Mesenchymal stem cell (in vitro differentiated cells and primary cell): Measurements from ENCODE around the gene SNX8.

Experiments
- DNase-seq: peaks from one replicate; pipeline ENCODE4 v3.0.0-alpha.2; 2013
- H2AFZ ChIP-seq: one replicate; pipeline ENCODE4 v1.6.1; 2013; ENCODE audit warnings: low read depth, mild to moderate bottlenecking, control low read depth, inconsistent platforms, low read length, moderate library complexity
- H2AK5ac ChIP-seq: 2 replicates; pipeline ENCODE4 v1.6.1; 2013; ENCODE audit warnings: low read length, moderate library complexity, mild to moderate bottlenecking, inconsistent platforms; ENCODE audit not compliant: severe bottlenecking
- H2BK120ac ChIP-seq: one replicate; pipeline ENCODE4 v1.6.1; 2013; ENCODE audit warnings: low read depth, mild to moderate bottlenecking, inconsistent platforms, low read length, moderate library complexity
- H2BK12ac ChIP-seq, 2 experiments: one replicate each; pipeline ENCODE4 v1.6.1; 2013; ENCODE audit warnings: inconsistent platforms in 2 of 2, low read length in 2 of 2, mild to moderate bottlenecking in 2 of 2, moderate library complexity in 2 of 2, control low read depth in 1 of 2
- H2BK15ac ChIP-seq: one replicate; pipeline ENCODE4 v1.6.1; 2013; ENCODE audit warnings: mild to moderate bottlenecking, low read depth, inconsistent platforms; ENCODE audit not compliant: poor library complexity, severe bottlenecking
- H2BK5ac ChIP-seq: 2 replicates; pipeline ENCODE4 v1.6.1; 2013; ENCODE audit warnings: low read depth, mild to moderate bottlenecking, low read length, control low read depth, inconsistent platforms; ENCODE audit not compliant: poor library complexity, severe bottlenecking
- H3K14ac ChIP-seq, 2 experiments: one replicate each; pipeline ENCODE4 v1.6.1; 2013; ENCODE audit warnings: inconsistent platforms in 2 of 2, low read length in 2 of 2, control low read depth in 1 of 2, mild to moderate bottlenecking in 1 of 2, moderate library complexity in 1 of 2
- H3K18ac ChIP-seq, 2 experiments: one replicate each; pipeline ENCODE4 v1.6.1; 2013; ENCODE audit warnings: inconsistent platforms in 2 of 2, low read length in 2 of 2, control low read depth in 1 of 2, low read depth in 1 of 2, mild to moderate bottlenecking in 1 of 2
- H3K23ac ChIP-seq, 2 experiments: one replicate each; pipeline ENCODE4 v1.6.1; 2013; ENCODE audit warnings: inconsistent platforms in 2 of 2, low read length in 2 of 2, mild to moderate bottlenecking in 2 of 2, moderate library complexity in 2 of 2, control low read depth in 1 of 2
- H3K27ac ChIP-seq: 2 replicates; pipeline ENCODE4 v1.5.1; 2013; ENCODE audit warnings: mild to moderate bottlenecking, moderate library complexity, low read length, control low read depth, inconsistent platforms; ENCODE audit not compliant: poor library complexity, severe bottlenecking
- H3K27me3 ChIP-seq, 2 experiments: 2 replicates each; pipeline versions ENCODE4 v1.6.1 to v1.7.0; 2013; ENCODE audit warnings: low read length in 2 of 2, mild to moderate bottlenecking in 2 of 2, moderate library complexity in 2 of 2, control low read depth in 1 of 2, inconsistent platforms in 1 of 2; ENCODE audit not compliant: control insufficient read depth in 1 of 2, insufficient read depth in 1 of 2
- H3K36me3 ChIP-seq, 2 experiments: 2 replicates each; pipeline versions ENCODE4 v1.6.1 to v1.7.0; 2013; ENCODE audit warnings: low read length in 2 of 2, control low read depth in 1 of 2, inconsistent platforms in 1 of 2, low read depth in 1 of 2, mild to moderate bottlenecking in 1 of 2; ENCODE audit not compliant: insufficient read depth in 2 of 2, control insufficient read depth in 1 of 2
- H3K4ac ChIP-seq, 2 experiments: one replicate each; pipeline ENCODE4 v1.6.1; 2013; ENCODE audit warnings: inconsistent platforms in 2 of 2, low read length in 2 of 2, mild to moderate bottlenecking in 2 of 2, moderate library complexity in 2 of 2, control low read depth in 1 of 2, low read depth in 1 of 2
- H3K4me1 ChIP-seq: 2 replicates; pipeline ENCODE4 v1.6.1; 2013; ENCODE audit warnings: low read depth, low read length, control low read depth; ENCODE audit not compliant: control insufficient read depth, insufficient read depth
- H3K4me2 ChIP-seq: 2 replicates; pipeline ENCODE4 v1.6.1; 2013; ENCODE audit warnings: low read length, mild to moderate bottlenecking, inconsistent platforms; ENCODE audit not compliant: poor library complexity, severe bottlenecking
- H3K4me3 ChIP-seq, 2 experiments: 2 replicates each; pipeline versions ENCODE4 v1.5.1 to v1.7.0; 2013; ENCODE audit warnings: low read length in 2 of 2, mild to moderate bottlenecking in 2 of 2, control low read depth in 1 of 2, low read depth in 1 of 2; ENCODE audit not compliant: insufficient read depth in 1 of 2
- H3K79me1 ChIP-seq: replicated peaks from 2 replicates; pipeline ENCODE4 v1.6.1; 2013; ENCODE audit warnings: mild to moderate bottlenecking, control low read depth, low read length, inconsistent platforms; ENCODE audit not compliant: poor library complexity, severe bottlenecking
- H3K9ac ChIP-seq: 2 replicates; pipeline ENCODE4 v1.7.0; 2013; ENCODE audit warnings: mild to moderate bottlenecking, low read length, moderate library complexity
- H3K9me3 ChIP-seq: 2 replicates; pipeline ENCODE4 v1.7.0; 2013; ENCODE audit warnings: mild to moderate bottlenecking, low read length; ENCODE audit not compliant: control insufficient read depth
- H4K8ac ChIP-seq: one replicate; pipeline ENCODE4 v1.6.1; 2013; ENCODE audit warnings: inconsistent platforms, mild to moderate bottlenecking, low read length, moderate library complexity
- H4K91ac ChIP-seq: one replicate; pipeline ENCODE4 v1.6.1; 2013; ENCODE audit warnings: mild to moderate bottlenecking, low read length, inconsistent platforms
- WGBS: methylation state at CpG from one replicate; pipeline ENCODE4 v1.1.7; 2013; ENCODE audit warnings: mixed read lengths; 5-methylcytosine and 5-hydroxymethylcytosine counted together

Gene SNX8

DNA sequence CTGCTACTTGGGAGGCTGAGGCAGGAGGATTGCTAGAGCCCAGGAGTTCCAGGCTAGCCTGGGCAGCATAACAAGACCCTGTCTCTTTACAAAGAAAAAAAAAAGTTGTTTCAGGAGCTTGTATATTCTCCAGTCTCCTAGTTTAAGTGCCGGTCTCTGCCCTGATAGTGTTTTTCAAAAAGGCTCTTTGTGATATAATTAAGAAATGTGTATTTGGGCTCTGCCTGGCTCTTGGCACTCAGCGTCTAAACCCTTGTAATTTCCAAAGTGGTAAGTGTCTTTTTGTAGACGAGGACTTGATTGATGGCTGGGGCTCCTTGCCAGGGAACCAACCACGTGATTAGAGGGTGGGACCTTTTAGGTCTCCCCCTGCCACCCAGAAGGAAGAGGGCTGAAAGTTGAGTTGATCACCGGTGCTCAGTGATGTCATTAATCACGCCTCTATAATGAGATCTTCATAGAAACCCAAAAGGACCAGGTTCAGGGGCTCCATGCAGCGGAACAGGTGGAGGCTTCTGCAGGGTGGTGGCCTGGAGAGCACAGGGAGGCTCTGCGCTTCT, 44.8 kb upstream of the SNX8 start:
- Histone ChIP-seq H3K23ac (no peak overlapping the region), H2BK15ac (no peak overlapping the region), H3K4me1 (peaks cover 9% of the 10 kb centered on the region), H3K4ac (no peak overlapping the region), H3K36me3 (peaks cover 39 to 48% of the 10 kb centered on the region in 2 experiments), H3K4me2 (no peak overlapping the region), H4K8ac (no peak overlapping the region), H3K9ac (peak overlapping the region; percentile 45), H3K14ac (no peak overlapping the region), H3K18ac (no peak overlapping the region), H2BK120ac (no peak overlapping the region), H3K9me3 (no peaks in the 10 kb centered on the region), H2BK5ac (no peak overlapping the region), H3K79me1 (peaks cover 7% of the 10 kb centered on the region), H2AK5ac (no peak overlapping the region), H3K27ac (no peak overlapping the region), H2BK12ac (no peak overlapping the region), H2AFZ (no peak overlapping the region), H4K91ac (no peak overlapping the region), H3K27me3 (no peaks in the 10 kb centered on the region), H3K4me3 (no peak overlapping the region)
- no peak for DNase-seq
- WGBS = 94% methylated on average over 8 of the region's 8 CpGs

DNA sequence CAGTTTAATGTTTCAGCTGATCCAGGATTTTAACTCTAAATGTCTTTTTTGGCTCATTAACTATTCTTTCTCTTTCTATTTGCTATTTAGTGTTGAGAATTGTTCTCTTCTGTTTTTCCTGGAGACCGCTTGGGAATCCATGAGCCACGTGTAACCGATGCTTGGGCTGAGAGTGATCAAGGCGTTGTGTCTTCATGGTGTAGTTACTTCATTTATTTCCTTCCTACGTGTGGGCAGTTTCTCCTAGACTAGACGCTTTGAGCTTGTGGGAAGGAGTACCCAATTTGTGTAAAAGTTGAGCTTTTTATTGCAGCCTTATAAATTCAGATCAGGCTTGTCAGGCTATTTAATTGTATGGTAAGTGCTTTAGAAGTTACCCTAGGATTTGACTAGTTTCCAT, 43.3 kb upstream of the SNX8 start:
- Histone ChIP-seq H2BK12ac (no peak overlapping the region), H3K4ac (no peak overlapping the region), H3K79me1 (peaks cover 9% of the 10 kb centered on the region), H2BK120ac (no peak overlapping the region), H3K9ac (peak overlapping the region; percentile 100), H3K14ac (no peak overlapping the region), H4K91ac (no peak overlapping the region), H3K4me1 (peaks cover 14% of the 10 kb centered on the region), H2BK5ac (no peak overlapping the region), H3K4me2 (no peak overlapping the region), H4K8ac (no peak overlapping the region), H3K18ac (no peak overlapping the region), H2AK5ac (no peak overlapping the region), H3K23ac (no peak overlapping the region), H2AFZ (no peak overlapping the region), H3K4me3 (peak overlapping the region in 1 of 2 experiments; percentile 96), H3K27me3 (no peaks in the 10 kb centered on the region), H3K27ac (no peak overlapping the region), H2BK15ac (no peak overlapping the region), H3K9me3 (no peaks in the 10 kb centered on the region), H3K36me3 (peaks cover 28 to 35% of the 10 kb centered on the region in 2 experiments)
- DNase-seq = no peak
- 93% methylated on average over 6 of the region's 6 CpGs for WGBS

DNA sequence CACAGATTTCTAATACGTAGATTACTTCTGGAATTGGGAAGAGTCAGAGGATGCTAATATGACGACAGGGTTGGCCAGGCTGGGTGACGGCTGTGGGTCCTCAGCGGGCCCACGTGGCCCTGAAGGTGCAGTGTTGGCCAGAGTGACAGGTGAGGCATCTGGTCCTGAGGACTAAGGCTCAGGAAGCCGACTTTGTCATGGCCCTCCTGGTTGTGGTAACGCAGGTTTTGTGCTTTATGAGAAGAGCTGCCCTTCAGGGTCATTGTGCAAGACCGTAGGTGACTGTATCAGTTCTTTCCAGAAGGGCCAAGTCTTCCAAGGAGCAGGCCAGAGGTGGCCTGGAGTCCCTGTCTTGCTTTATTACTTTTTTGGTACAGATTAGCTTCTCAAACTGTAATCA, 42.9 kb upstream of the SNX8 start:
- H2BK15ac ChIP-seq = no peak overlapping the region
- H4K8ac ChIP-seq = no peak overlapping the region
- H3K14ac ChIP-seq = no peak overlapping the region
- H3K18ac ChIP-seq = no peak overlapping the region
- WGBS = 93% methylated on average over 8 of the region's 8 CpGs
- H3K27me3 ChIP-seq = no peaks in the 10 kb centered on the region
- no peak overlapping the region for H2AK5ac ChIP-seq
- no peak overlapping the region for H2BK120ac ChIP-seq
- H3K79me1 ChIP-seq = peaks cover 7% of the 10 kb centered on the region
- H4K91ac ChIP-seq = no peak overlapping the region
- peak overlapping the region; percentile 100 for H3K9ac ChIP-seq
- H3K4me1 ChIP-seq = peaks cover 14% of the 10 kb centered on the region
- no peak overlapping the region for H3K4me2 ChIP-seq
- peak; percentile 7 for DNase-seq
- H3K36me3 ChIP-seq = peaks cover 24 to 31% of the 10 kb centered on the region in 2 experiments
- H3K27ac ChIP-seq = no peak overlapping the region
- H2BK5ac ChIP-seq = no peak overlapping the region
- H3K4me3 ChIP-seq = peak overlapping the region in 1 of 2 experiments; percentile 96
- H3K9me3 ChIP-seq = no peaks in the 10 kb centered on the region
- no peak overlapping the region for H3K23ac ChIP-seq
- no peak overlapping the region for H2AFZ ChIP-seq
- H2BK12ac ChIP-seq = no peak overlapping the region
- H3K4ac ChIP-seq = peak overlapping the region in 1 of 2 experiments; percentile 36

DNA sequence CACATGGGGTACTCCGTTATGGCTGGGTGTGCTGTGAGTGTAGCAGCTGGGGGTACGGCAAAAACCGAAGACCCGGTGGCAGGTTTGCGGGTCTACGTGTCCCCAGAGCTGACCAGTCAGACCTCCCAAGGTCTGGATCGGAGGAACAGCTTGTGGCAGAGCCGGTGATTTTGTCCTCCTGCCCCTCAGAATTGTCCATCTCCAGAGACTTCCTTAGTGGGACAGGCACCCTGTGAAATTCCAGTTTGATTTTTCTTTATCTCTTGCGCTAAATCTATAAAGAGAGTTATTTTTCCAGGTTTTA, 41.4 kb upstream of the SNX8 start:
- H3K4me3 ChIP-seq = peak overlapping the region; percentile 96 to 99
- H3K9ac ChIP-seq = peak overlapping the region; percentile 100
- H3K27ac ChIP-seq = no peak overlapping the region
- no peak overlapping the region for H2BK120ac ChIP-seq
- H3K27me3 ChIP-seq = no peaks in the 10 kb centered on the region
- H3K14ac ChIP-seq = peak overlapping the region in 1 of 2 experiments; percentile 72
- peak overlapping the region; percentile 87 for H3K4me2 ChIP-seq
- H3K79me1 ChIP-seq = peaks cover 11% of the 10 kb centered on the region
- H3K36me3 ChIP-seq = peaks cover 21 to 22% of the 10 kb centered on the region in 2 experiments
- H4K91ac ChIP-seq = no peak overlapping the region
- no peak overlapping the region for H2AFZ ChIP-seq
- H2BK15ac ChIP-seq = no peak overlapping the region
- no peak overlapping the region for H3K18ac ChIP-seq
- no peak overlapping the region for H3K23ac ChIP-seq
- DNase-seq = peak; percentile 32
- WGBS = 2% methylated on average over 9 of the region's 9 CpGs
- H2BK5ac ChIP-seq = no peak overlapping the region
- H2BK12ac ChIP-seq = no peak overlapping the region
- no peak overlapping the region for H2AK5ac ChIP-seq
- peak overlapping the region in 1 of 2 experiments; percentile 93 for H3K4ac ChIP-seq
- peaks cover 15% of the 10 kb centered on the region for H3K4me1 ChIP-seq
- no peak overlapping the region for H4K8ac ChIP-seq
- H3K9me3 ChIP-seq = no peaks in the 10 kb centered on the region
